K562 (cell line): Measurements from ENCODE around the gene ATP2B1. TPM values are rescaled to one million over a fixed set of nuclear protein-coding genes. Genes with fewer than 3 reads are reported as not detected.
A peak's percentile ranks its signal among the peaks of the same experiment; 100 is the strongest.

Source experiments
- GABPA ChIP-seq: fragments of 200-800 bp; sonication (Bioruptor generic); conservative IDR thresholded peaks from 2 replicates; pipeline ENCODE4 v1.6.1; 2016; ENCODE audit warnings: low read depth, missing genetic modification characterization, missing compliant biosample characterization
- HNRNPL ChIP-seq: fragments of 200-400 bp; formaldehyde crosslinking; IDR thresholded peaks from 2 replicates; pipeline ENCODE4 v1.6.1; 2017; ENCODE audit warnings: low read depth, mild to moderate bottlenecking, low read length
- KDM1A ChIP-seq, 2 experiments: fragments of 450-650 bp; IDR thresholded peaks; 2 replicates each; pipeline ENCODE4 v1.6.1; 2016; ENCODE audit warnings: mild to moderate bottlenecking in 2 of 2
- MYBL2 ChIP-seq, 2 experiments: fragments of 450-650 bp in 1 of 2; sonication (generic) in 1 of 2; formaldehyde crosslinking in 1 of 2; IDR thresholded peaks; 2 replicates each; pipeline versions ENCODE4 v1.6.1 to v1.8.1; 2017 to 2022; ENCODE audit warnings: borderline replicate concordance in 1 of 2, inconsistent platforms in 1 of 2, low read depth in 1 of 2, mild to moderate bottlenecking in 1 of 2, missing genetic modification reagents in 1 of 2, moderate library complexity in 1 of 2
- PRPF4 ChIP-seq: fragments of 200-400 bp; formaldehyde crosslinking; IDR thresholded peaks from one replicate; pipeline ENCODE4 v1.6.1; 2017; ENCODE audit warnings: low read length, low read depth, mild to moderate bottlenecking; ENCODE audit not compliant: insufficient read depth, poor library complexity, severe bottlenecking
- PURB ChIP-seq: sonication (generic); formaldehyde crosslinking; IDR thresholded peaks from 2 replicates; pipeline ENCODE4 v1.9.0; 2021; ENCODE audit warnings: low read depth, mild to moderate bottlenecking, missing genetic modification reagents
- TEAD4 ChIP-seq, 2 experiments: sonication (generic) in 1 of 2; formaldehyde crosslinking in 1 of 2; IDR thresholded peaks; 2 replicates each; pipeline versions ENCODE4 v1.6.1 to v1.8.0; 2012 to 2022; ENCODE audit warnings: borderline replicate concordance in 1 of 2, inconsistent platforms in 1 of 2, low read length in 1 of 2, mild to moderate bottlenecking in 1 of 2, missing genetic modification reagents in 1 of 2
- TOE1 ChIP-seq, 2 experiments: fragments of 450-650 bp in 1 of 2; sonication (generic) in 1 of 2; formaldehyde crosslinking in 1 of 2; IDR thresholded peaks; 2 replicates each; pipeline versions ENCODE4 v1.7.1 to v1.8.0; 2016 to 2022; ENCODE audit warnings: borderline replicate concordance in 2 of 2, mild to moderate bottlenecking in 2 of 2, antibody characterized with exemption in 1 of 2, inconsistent platforms in 1 of 2, low read depth in 1 of 2, missing genetic modification reagents in 1 of 2, moderate library complexity in 1 of 2
- ZBTB8A ChIP-seq: fragments of 450-650 bp; IDR thresholded peaks from 2 replicates; pipeline ENCODE4 v1.6.1; 2018; ENCODE audit warnings: mild to moderate bottlenecking, moderate library complexity; ENCODE audit not compliant: partially characterized antibody
- ZFP1 ChIP-seq: fragments of 450-650 bp; formaldehyde crosslinking; IDR thresholded peaks from 2 replicates; pipeline ENCODE4 v1.4.0; 2020; ENCODE audit warnings: mild to moderate bottlenecking, mixed read lengths
- ZNF124 ChIP-seq: sonication (generic); formaldehyde crosslinking; IDR thresholded peaks from 2 replicates; pipeline ENCODE4 v1.8.1; 2022; ENCODE audit warnings: missing genetic modification reagents
- ZNF764 ChIP-seq: fragments of 250-450 bp; sonication (Bioruptor Pico); IDR thresholded peaks from 2 replicates; pipeline ENCODE4 v1.4.0; 2020; ENCODE audit warnings: low read depth, mild to moderate bottlenecking, moderate library complexity
- ZSCAN32 ChIP-seq: fragments of 450-650 bp; formaldehyde crosslinking; IDR thresholded peaks from 2 replicates; pipeline ENCODE4 v1.4.0; 2020; ENCODE audit warnings: mild to moderate bottlenecking, moderate library complexity
- polyA plus RNA-seq, 8 experiments: library from polyadenylated mRNA; depleted of rRNA in 4 of 8; stranded (reverse) in 5 of 8; unstranded in 3 of 8; fragments of >200 nt; fragmentation: Nextera tagmentation in 2 of 8; fragmentation: Illumina TruSeq in 1 of 8; extraction: Ambion mirVana in 2 of 8; extraction: Trizol in 1 of 8; gene quantifications; 2 replicates each; pipeline versions ENCODE4 v1.2.1 to v1.2.3, GENCODE V29; 2011 to 2014; ENCODE audit warnings: inconsistent platforms in 1 of 8, missing spikeins in 1 of 8
- total RNA-seq, 7 experiments: library from RNA; depleted of rRNA in 6 of 7; stranded (reverse); fragments of >200 nt in 6 of 7; fragmentation: Illumina TruSeq in 2 of 7; extraction: Trizol in 2 of 7; gene quantifications; 2 replicates each; pipeline versions ENCODE4 v1.2.1 to v1.2.3, GENCODE V29; 2011 to 2021; ENCODE audit warnings: low replicate concordance in 1 of 7
- TF ChIP-seq, protein P1 (sequence below): fragments of 450-650 bp; IDR thresholded peaks from 2 replicates; pipeline ENCODE4 v1.6.1; 2016
- TF ChIP-seq, protein P2 (sequence below), 2 experiments: fragments of 150-350 bp in 1 of 2; IDR thresholded peaks; 2 replicates each; pipeline ENCODE4 v1.6.1; 2012 to 2016; ENCODE audit warnings: low read depth in 2 of 2, low read length in 2 of 2, mild to moderate bottlenecking in 1 of 2, moderate library complexity in 1 of 2
- TF ChIP-seq, protein P3 (sequence below), 2 experiments: fragments of 450-650 bp; IDR thresholded peaks; 2 replicates each; pipeline ENCODE4 v1.6.1; 2018; ENCODE audit warnings: mild to moderate bottlenecking in 2 of 2, low read depth in 1 of 2; ENCODE audit not compliant: partially characterized antibody in 2 of 2

Gene ATP2B1
- total and polyA plus RNA-seq, 9 of the 15 experiments (the other 6 are each of a cell fraction or from before 2014, with no cell fraction given): 8.6 to 39.0 (median 27.8) TPM

DNA sequence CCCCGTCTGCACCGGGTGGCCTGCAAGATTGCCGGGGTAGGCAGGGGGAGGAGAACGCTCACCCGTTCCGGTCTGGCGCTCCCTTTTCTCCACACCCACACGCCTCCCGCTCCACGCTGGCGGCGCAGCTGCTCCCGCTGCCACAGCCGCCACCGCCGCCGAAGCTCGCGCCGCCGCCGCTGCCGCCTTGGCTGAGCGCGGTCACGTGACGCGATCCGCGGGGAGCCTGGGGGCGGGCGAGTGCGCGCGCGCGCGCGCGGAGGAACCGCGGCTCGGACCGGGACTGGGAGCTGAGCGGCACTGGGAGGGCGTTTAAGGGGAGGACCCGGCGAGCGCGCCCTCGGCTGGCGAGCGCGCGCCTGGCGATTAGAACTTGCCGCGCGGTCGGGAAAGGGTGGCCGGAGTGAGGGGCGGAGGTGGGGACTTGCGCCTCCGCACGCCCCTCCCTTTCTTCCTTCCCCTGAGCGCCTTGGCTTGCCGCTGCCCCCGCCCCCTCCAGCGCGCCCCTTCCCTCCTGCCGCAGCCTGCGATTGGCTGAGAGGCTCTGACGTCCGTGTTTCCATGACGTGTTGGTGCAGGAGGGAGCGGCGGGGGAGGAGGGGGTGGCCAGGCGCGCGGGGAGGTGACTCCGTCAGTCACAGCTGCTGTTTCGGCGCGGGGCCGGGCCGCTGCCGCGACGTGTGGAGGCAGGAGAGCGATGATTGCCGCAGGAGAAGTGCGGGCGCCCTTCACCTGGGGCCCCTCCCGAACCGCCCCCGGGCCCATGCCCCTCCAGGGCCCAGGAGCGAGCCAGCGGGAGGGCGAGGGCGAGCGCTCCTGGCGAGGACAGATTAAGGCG lies 738 bp upstream of the ATP2B1 start (continued):
- TF ChIP-seq PURB (CRISPR knock-in tag) (no peak), TOE1 (IDR thresholded peaks at IDR 0.05; ENCODE audit: borderline replicate concordance) (peak; percentile 94; the same call in 1 of the 2 replicates), TOE1 (CRISPR knock-in tag; IDR thresholded peaks at IDR 0.05; ENCODE audit: borderline replicate concordance, low read depth) (no peak), TEAD4 (IDR thresholded peaks at IDR 0.05; ENCODE audit: low read length) (peak; percentile 62), TEAD4 (CRISPR knock-in tag; IDR thresholded peaks at IDR 0.05; ENCODE audit: borderline replicate concordance) (no peak), ZNF764 (CRISPR knock-in tag) (no peak), ZBTB8A (no peak), KDM1A (IDR thresholded peaks at IDR 0.05) (no peak), MYBL2 (IDR thresholded peaks at IDR 0.05; ENCODE audit: low read depth) (no peak), MYBL2 (CRISPR knock-in tag; IDR thresholded peaks at IDR 0.05; ENCODE audit: borderline replicate concordance) (no peak), ZSCAN32 (CRISPR knock-in tag) (no peak), ZFP1 (CRISPR knock-in tag) (no peak), HNRNPL (no peak), PRPF4 (no peak), GABPA (tag) (peak; percentile 50), ZNF124 (CRISPR knock-in tag) (no peak)
- TF ChIP-seq, protein P1, sequence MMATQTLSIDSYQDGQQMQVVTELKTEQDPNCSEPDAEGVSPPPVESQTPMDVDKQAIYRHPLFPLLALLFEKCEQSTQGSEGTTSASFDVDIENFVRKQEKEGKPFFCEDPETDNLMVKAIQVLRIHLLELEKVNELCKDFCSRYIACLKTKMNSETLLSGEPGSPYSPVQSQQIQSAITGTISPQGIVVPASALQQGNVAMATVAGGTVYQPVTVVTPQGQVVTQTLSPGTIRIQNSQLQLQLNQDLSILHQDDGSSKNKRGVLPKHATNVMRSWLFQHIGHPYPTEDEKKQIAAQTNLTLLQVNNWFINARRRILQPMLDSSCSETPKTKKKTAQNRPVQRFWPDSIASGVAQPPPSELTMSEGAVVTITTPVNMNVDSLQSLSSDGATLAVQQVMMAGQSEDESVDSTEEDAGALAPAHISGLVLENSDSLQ: peak; percentile 90
- TF ChIP-seq, protein P2, sequence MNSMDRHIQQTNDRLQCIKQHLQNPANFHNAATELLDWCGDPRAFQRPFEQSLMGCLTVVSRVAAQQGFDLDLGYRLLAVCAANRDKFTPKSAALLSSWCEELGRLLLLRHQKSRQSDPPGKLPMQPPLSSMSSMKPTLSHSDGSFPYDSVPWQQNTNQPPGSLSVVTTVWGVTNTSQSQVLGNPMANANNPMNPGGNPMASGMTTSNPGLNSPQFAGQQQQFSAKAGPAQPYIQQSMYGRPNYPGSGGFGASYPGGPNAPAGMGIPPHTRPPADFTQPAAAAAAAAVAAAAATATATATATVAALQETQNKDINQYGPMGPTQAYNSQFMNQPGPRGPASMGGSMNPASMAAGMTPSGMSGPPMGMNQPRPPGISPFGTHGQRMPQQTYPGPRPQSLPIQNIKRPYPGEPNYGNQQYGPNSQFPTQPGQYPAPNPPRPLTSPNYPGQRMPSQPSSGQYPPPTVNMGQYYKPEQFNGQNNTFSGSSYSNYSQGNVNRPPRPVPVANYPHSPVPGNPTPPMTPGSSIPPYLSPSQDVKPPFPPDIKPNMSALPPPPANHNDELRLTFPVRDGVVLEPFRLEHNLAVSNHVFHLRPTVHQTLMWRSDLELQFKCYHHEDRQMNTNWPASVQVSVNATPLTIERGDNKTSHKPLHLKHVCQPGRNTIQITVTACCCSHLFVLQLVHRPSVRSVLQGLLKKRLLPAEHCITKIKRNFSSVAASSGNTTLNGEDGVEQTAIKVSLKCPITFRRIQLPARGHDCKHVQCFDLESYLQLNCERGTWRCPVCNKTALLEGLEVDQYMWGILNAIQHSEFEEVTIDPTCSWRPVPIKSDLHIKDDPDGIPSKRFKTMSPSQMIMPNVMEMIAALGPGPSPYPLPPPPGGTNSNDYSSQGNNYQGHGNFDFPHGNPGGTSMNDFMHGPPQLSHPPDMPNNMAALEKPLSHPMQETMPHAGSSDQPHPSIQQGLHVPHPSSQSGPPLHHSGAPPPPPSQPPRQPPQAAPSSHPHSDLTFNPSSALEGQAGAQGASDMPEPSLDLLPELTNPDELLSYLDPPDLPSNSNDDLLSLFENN (IDR thresholded peaks at IDR 0.05; ENCODE audit: low read depth in 2 of 2, low read length in 2 of 2): no peak
- TF ChIP-seq, protein P3, sequence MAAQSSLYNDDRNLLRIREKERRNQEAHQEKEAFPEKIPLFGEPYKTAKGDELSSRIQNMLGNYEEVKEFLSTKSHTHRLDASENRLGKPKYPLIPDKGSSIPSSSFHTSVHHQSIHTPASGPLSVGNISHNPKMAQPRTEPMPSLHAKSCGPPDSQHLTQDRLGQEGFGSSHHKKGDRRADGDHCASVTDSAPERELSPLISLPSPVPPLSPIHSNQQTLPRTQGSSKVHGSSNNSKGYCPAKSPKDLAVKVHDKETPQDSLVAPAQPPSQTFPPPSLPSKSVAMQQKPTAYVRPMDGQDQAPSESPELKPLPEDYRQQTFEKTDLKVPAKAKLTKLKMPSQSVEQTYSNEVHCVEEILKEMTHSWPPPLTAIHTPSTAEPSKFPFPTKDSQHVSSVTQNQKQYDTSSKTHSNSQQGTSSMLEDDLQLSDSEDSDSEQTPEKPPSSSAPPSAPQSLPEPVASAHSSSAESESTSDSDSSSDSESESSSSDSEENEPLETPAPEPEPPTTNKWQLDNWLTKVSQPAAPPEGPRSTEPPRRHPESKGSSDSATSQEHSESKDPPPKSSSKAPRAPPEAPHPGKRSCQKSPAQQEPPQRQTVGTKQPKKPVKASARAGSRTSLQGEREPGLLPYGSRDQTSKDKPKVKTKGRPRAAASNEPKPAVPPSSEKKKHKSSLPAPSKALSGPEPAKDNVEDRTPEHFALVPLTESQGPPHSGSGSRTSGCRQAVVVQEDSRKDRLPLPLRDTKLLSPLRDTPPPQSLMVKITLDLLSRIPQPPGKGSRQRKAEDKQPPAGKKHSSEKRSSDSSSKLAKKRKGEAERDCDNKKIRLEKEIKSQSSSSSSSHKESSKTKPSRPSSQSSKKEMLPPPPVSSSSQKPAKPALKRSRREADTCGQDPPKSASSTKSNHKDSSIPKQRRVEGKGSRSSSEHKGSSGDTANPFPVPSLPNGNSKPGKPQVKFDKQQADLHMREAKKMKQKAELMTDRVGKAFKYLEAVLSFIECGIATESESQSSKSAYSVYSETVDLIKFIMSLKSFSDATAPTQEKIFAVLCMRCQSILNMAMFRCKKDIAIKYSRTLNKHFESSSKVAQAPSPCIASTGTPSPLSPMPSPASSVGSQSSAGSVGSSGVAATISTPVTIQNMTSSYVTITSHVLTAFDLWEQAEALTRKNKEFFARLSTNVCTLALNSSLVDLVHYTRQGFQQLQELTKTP (IDR thresholded peaks at IDR 0.05; ENCODE audit: low read depth in 1 of 2, partially characterized antibody in 2 of 2): no peak
